Measurements from ENCODE around the gene CPNE2. TPM values are rescaled to one million over a fixed set of nuclear protein-coding genes. Genes with fewer than 3 reads are reported as not detected.

Gene CPNE2
- total RNA-seq, 1 donor from 2014 or later = 33.9 TPM

DNA sequence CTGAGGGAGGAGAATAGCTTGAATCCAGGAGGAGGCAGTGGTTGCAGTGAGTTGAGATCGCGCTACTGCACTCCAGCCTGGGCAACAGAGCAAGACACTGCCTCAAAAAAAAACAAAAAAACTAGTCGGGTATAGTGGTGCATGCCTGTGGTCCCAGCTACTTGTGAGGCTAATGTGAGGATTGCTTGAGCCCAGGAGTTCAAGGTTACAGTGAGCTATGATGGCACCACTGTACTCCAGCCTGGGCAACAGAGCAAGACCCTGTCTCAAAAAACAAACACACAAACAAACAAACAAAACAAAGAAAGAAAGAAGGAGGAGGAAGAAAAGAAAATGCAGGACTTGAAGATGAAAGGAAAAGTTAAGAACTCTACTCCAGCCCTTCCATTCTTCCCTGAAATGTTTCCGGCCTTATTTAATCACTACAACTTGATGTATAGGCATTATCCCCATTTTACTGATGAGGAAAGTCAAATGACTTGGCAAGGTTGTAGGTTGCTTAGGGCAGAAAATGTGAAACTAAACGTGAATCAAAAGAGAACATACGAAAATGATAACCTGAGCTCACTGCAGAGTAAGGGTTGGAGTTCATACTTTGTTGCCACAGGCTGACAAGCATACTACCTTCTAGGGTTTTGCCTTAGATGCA, 63.4 kb downstream of the CPNE2 start:
- peaks cover 4% of the 10 kb centered on the region for H3K4me1 Mint-ChIP-seq (ENCODE audit: unreplicated experiment)
- no peak overlapping the region for H3K27ac Mint-ChIP-seq (ENCODE audit: unreplicated experiment)
- peaks cover 65% of the 10 kb centered on the region for H3K36me3 Mint-ChIP-seq (ENCODE audit: unreplicated experiment)
- TF ChIP-seq, protein P1, sequence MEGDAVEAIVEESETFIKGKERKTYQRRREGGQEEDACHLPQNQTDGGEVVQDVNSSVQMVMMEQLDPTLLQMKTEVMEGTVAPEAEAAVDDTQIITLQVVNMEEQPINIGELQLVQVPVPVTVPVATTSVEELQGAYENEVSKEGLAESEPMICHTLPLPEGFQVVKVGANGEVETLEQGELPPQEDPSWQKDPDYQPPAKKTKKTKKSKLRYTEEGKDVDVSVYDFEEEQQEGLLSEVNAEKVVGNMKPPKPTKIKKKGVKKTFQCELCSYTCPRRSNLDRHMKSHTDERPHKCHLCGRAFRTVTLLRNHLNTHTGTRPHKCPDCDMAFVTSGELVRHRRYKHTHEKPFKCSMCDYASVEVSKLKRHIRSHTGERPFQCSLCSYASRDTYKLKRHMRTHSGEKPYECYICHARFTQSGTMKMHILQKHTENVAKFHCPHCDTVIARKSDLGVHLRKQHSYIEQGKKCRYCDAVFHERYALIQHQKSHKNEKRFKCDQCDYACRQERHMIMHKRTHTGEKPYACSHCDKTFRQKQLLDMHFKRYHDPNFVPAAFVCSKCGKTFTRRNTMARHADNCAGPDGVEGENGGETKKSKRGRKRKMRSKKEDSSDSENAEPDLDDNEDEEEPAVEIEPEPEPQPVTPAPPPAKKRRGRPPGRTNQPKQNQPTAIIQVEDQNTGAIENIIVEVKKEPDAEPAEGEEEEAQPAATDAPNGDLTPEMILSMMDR (IDR thresholded peaks at IDR 0.05) = no peak
- H3K4me3 Mint-ChIP-seq (ENCODE audit: unreplicated experiment) = no peak overlapping the region
- no peak for DNase-seq (ENCODE audit: extremely low spot score, unreplicated experiment)
- H3K9me3 Mint-ChIP-seq (ENCODE audit: unreplicated experiment) = no peaks in the 10 kb centered on the region
- H3K27me3 Mint-ChIP-seq (ENCODE audit: unreplicated experiment) = no peaks in the 10 kb centered on the region

DNA sequence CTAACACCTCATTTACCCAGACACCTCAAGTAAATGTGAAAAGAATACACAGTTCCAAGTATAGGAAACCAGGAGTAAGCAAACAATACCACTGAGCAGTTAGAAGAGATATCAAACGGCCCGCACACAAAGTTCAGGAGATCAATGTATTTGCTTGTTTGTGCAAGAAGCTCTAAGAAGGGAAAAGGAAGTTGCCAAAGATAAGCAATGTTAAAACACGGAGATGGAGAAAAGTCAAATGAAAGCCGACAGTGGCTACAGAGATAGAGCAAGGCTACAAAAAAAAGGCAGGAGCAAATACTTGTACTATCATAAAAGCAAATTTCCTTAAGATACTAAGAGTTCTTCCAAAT, 63.9 kb downstream of the CPNE2 start:
- Mint-ChIP-seq H3K4me3 (ENCODE audit: unreplicated experiment) (no peak overlapping the region), H3K27ac (ENCODE audit: unreplicated experiment) (no peak overlapping the region), H3K9me3 (ENCODE audit: unreplicated experiment) (no peaks in the 10 kb centered on the region), H3K4me1 (ENCODE audit: unreplicated experiment) (no peaks in the 10 kb centered on the region), H3K27me3 (ENCODE audit: unreplicated experiment) (no peaks in the 10 kb centered on the region), H3K36me3 (ENCODE audit: unreplicated experiment) (peaks cover 69% of the 10 kb centered on the region)
- TF ChIP-seq, protein P1 (IDR thresholded peaks at IDR 0.05) = no peak
- DNase-seq (ENCODE audit: extremely low spot score, unreplicated experiment) = no peak

DNA sequence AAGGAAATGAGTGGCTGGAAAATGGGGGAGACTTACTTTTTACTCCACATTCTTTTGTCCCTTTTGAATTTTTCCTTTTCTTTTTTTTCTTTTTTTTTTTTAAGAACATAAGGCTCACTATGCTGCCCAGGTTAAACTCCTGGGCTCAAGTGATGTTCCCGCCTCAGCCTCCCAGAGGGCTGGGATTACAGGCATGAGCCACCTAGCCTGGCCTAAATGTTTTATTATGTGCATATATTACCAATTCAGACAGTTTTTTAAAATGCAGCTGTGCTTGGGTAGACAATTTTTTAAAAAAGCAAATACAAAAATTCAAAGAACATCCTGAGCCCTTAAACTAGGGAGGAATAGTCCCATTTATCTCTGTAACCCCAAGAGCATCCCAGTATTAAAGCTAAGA, 65.2 kb downstream of the CPNE2 start:
- H3K36me3 Mint-ChIP-seq (ENCODE audit: unreplicated experiment) = peaks cover 62% of the 10 kb centered on the region
- no peak for DNase-seq (ENCODE audit: extremely low spot score, unreplicated experiment)
- TF ChIP-seq, protein P1 (IDR thresholded peaks at IDR 0.05) = no peak
- H3K4me3 Mint-ChIP-seq (ENCODE audit: unreplicated experiment) = no peak overlapping the region
- H3K27ac Mint-ChIP-seq (ENCODE audit: unreplicated experiment) = no peak overlapping the region
- no peaks in the 10 kb centered on the region for H3K4me1 Mint-ChIP-seq (ENCODE audit: unreplicated experiment)
- no peaks in the 10 kb centered on the region for H3K27me3 Mint-ChIP-seq (ENCODE audit: unreplicated experiment)
- H3K9me3 Mint-ChIP-seq (ENCODE audit: unreplicated experiment) = no peaks in the 10 kb centered on the region

DNA sequence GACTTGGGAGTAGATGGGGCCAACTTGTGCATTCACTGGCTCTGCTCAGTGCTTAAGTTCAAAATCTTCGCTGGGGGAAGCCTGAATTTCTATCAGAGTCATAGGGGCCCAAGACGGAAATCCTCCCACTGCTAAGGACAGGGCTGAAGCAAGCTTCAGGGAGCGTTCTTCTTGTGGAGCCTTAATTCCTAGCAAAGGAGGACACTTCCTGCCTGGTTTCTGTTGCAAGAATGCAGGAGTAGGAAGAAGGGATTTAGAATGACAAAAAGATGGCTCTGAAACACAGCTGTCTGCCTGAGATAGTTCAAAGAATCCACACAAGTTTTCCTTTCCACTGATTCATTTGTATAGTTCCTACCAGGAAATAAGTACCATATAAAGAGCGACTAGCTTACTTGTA, 67.1 kb downstream of the CPNE2 start:
- H3K27ac Mint-ChIP-seq (ENCODE audit: unreplicated experiment) = no peak overlapping the region

DNA sequence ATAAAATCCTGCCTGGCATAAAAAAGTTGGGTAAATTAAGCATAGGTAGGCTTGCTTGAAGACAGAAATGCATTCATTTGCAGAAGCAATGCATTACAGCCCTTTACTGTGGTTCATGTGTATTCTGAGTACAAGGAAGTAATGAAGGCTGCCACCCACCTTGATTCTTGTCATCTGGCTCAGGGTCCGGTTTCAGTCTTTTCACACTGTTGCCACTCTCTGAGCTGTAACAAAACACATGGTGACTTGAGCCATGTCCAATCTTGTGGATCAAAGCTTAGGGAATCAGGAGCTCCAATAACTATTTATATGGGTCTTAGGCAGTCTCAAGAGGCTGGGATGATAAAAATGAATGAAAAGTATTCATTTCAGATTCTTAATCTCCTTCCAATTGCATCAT, 71.5 kb downstream of the CPNE2 start:
- Mint-ChIP-seq H3K9me3 (ENCODE audit: unreplicated experiment) (no peaks in the 10 kb centered on the region), H3K4me1 (ENCODE audit: unreplicated experiment) (peaks cover 12% of the 10 kb centered on the region), H3K4me3 (ENCODE audit: unreplicated experiment) (no peak overlapping the region), H3K27ac (ENCODE audit: unreplicated experiment) (no peak overlapping the region), H3K36me3 (ENCODE audit: unreplicated experiment) (peaks cover 30% of the 10 kb centered on the region), H3K27me3 (ENCODE audit: unreplicated experiment) (no peaks in the 10 kb centered on the region)
- TF ChIP-seq, protein P1 (IDR thresholded peaks at IDR 0.05) = no peak
- no peak for DNase-seq (ENCODE audit: extremely low spot score, unreplicated experiment)

More for the DNA sequence above, 67.1 kb downstream of the CPNE2 start:
- Mint-ChIP-seq H3K4me3 (ENCODE audit: unreplicated experiment) (no peak overlapping the region), H3K9me3 (ENCODE audit: unreplicated experiment) (no peaks in the 10 kb centered on the region), H3K27me3 (ENCODE audit: unreplicated experiment) (no peaks in the 10 kb centered on the region), H3K36me3 (ENCODE audit: unreplicated experiment) (peaks cover 48% of the 10 kb centered on the region), H3K4me1 (ENCODE audit: unreplicated experiment) (no peaks in the 10 kb centered on the region)
- TF ChIP-seq, protein P1 (IDR thresholded peaks at IDR 0.05) = no peak
- no peak for DNase-seq (ENCODE audit: extremely low spot score, unreplicated experiment)
